Karpas-422 (cell line): Measurements from ENCODE around the gene SVBP. TPM values are rescaled to one million over a fixed set of nuclear protein-coding genes. Genes with fewer than 3 reads are reported as not detected.

Experiments used
- DNase-seq: peaks from one replicate; pipeline ENCODE4 v3.0.0-alpha.2; 2015
- H2AFZ ChIP-seq: fragments of 200-600 bp; sonication (generic); 2 replicates; pipeline ENCODE4 v1.6.1; 2014; ENCODE audit warnings: antibody characterized with exemption, low read length, mixed read lengths
- H3K27ac ChIP-seq: fragments of 200-600 bp; sonication (generic); 2 replicates; pipeline ENCODE4 v1.5.1; 2014; ENCODE audit warnings: mild to moderate bottlenecking, low read length, moderate library complexity
- H3K27me3 ChIP-seq: fragments of 200-600 bp; sonication (generic); 2 replicates; pipeline ENCODE4 v1.6.1; 2014; ENCODE audit warnings: low read length, mixed read lengths
- H3K36me3 ChIP-seq: fragments of 200-600 bp; sonication (generic); 2 replicates; pipeline ENCODE4 v1.6.1; 2014; ENCODE audit warnings: low read length, mixed read lengths; ENCODE audit not compliant: insufficient read depth
- H3K4me1 ChIP-seq: fragments of 200-600 bp; sonication (generic); 2 replicates; pipeline ENCODE4 v1.6.1; 2014; ENCODE audit warnings: mild to moderate bottlenecking, low read length, mixed read lengths
- H3K4me2 ChIP-seq: fragments of 200-600 bp; sonication (generic); 2 replicates; pipeline ENCODE4 v1.6.1; 2014; ENCODE audit warnings: low read length, low read depth, mild to moderate bottlenecking; ENCODE audit not compliant: poor library complexity, severe bottlenecking
- H3K4me3 ChIP-seq: fragments of 200-600 bp; sonication (generic); 2 replicates; pipeline ENCODE4 v1.5.1; 2014; ENCODE audit warnings: mild to moderate bottlenecking, antibody characterized with exemption, low read length, mixed read lengths
- H3K79me2 ChIP-seq: fragments of 200-600 bp; sonication (generic); 2 replicates; pipeline ENCODE4 v1.6.1; 2014; ENCODE audit warnings: mild to moderate bottlenecking, low read length, mixed read lengths
- H3K9ac ChIP-seq: fragments of 200-600 bp; sonication (generic); 2 replicates; pipeline ENCODE4 v1.6.0; 2014; ENCODE audit warnings: low read length
- H3K9me2 ChIP-seq: fragments of 200-600 bp; sonication (generic), shearing (Covaris generic); replicated peaks from 2 replicates; pipeline ENCODE4 v1.6.0; 2014; ENCODE audit warnings: mild to moderate bottlenecking, low read length, moderate library complexity; ENCODE audit not compliant: insufficient read depth
- H3K9me3 ChIP-seq: fragments of 300-700, 200-600 bp; sonication (generic); 2 replicates; pipeline ENCODE4 v1.6.1; 2014; ENCODE audit warnings: low read length, mixed read lengths
- H4K20me1 ChIP-seq: fragments of 200-600 bp; sonication (generic); 2 replicates; pipeline ENCODE4 v1.6.1; 2014; ENCODE audit warnings: mild to moderate bottlenecking, antibody characterized with exemption, low read length, low read depth; ENCODE audit not compliant: insufficient read depth
- total RNA-seq: library from RNA; depleted of rRNA; stranded (reverse); fragments of >200 nt; shearing (Covaris generic); gene quantifications from 2 replicates; pipeline ENCODE4 v1.2.3, GENCODE V29; 2014; ENCODE audit warnings: low replicate concordance; rRNA removed

SVBP gene
- total RNA-seq, 1 experiment from 2014 or later: 18.2 TPM

- no peaks in the 10 kb centered on the region; the same call in 1 of the 2 replicates for H3K36me3 ChIP-seq
- H3K9me2 ChIP-seq: no peaks in the 10 kb centered on the region
- H4K20me1 ChIP-seq: no peaks in the 10 kb centered on the region
- H3K9ac ChIP-seq: peak overlapping the region; percentile 90
- no peak for DNase-seq
- peaks cover 61% of the 10 kb centered on the region for H3K79me2 ChIP-seq
- H3K27me3 ChIP-seq: no peaks in the 10 kb centered on the region
- H3K4me2 ChIP-seq: peak overlapping the region; percentile 89
- H3K4me3 ChIP-seq: peak overlapping the region; percentile 92
- peaks cover 28% of the 10 kb centered on the region for H3K4me1 ChIP-seq
- H2AFZ ChIP-seq: no peak overlapping the region
- H3K9me3 ChIP-seq: no peaks in the 10 kb centered on the region
- H3K27ac ChIP-seq: no peak overlapping the region
Observed at GRCh38 chr1:42765269-42765668, 51.9 kb downstream of the SVBP start.

DNA sequence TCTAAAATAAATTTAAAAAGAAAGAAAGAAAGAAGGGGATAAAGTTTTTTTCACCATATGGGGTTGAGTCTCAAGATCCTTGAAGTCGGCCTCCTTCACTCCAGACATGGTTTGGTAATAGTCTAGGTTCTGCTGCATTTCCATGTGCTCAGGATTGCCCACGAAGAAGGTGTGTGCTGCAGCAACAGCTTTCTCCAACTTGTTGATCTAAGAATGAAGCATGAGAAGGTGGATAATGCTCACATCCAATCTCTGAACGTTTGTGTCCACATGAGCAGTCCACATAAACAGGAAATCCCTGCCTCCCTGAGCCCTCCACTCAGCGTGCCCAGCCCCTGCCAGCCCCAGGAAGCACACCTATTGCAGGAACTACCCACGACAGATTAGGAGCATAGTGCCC, 54.9 kb downstream of the SVBP start:
- no peaks in the 10 kb centered on the region for H4K20me1 ChIP-seq
- no peaks in the 10 kb centered on the region for H3K27me3 ChIP-seq
- H3K4me1 ChIP-seq: peaks cover 28% of the 10 kb centered on the region
- H2AFZ ChIP-seq: no peak overlapping the region
- H3K9ac ChIP-seq: no peak overlapping the region
- no peak overlapping the region for H3K27ac ChIP-seq
- H3K79me2 ChIP-seq: peaks cover 32% of the 10 kb centered on the region
- no peak for DNase-seq
- H3K36me3 ChIP-seq: peaks cover 6% of the 10 kb centered on the region; the same call in 1 of the 2 replicates
- H3K4me3 ChIP-seq: no peak overlapping the region
- H3K9me2 ChIP-seq: no peaks in the 10 kb centered on the region
- no peak overlapping the region for H3K4me2 ChIP-seq
- no peaks in the 10 kb centered on the region for H3K9me3 ChIP-seq

DNA sequence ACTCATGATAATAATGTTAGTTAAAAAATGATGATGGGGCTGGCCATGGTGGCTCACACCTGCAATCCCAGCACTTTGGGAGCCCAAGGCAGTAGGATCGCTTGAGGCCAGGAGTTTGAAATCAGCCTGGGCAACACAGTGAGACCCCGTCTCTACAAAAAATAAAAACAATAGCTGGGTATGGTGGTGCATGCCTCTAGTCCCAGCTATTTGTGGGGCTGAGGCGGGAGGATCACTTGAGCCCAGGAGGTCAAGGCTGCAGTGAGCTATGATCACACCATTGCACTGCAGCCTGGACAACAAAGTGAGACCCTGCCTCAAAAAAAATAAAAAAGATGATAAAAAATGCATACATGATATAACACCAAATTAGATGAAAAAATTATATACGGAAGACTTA, 55.6 kb downstream of the SVBP start:
- no peak overlapping the region for H2AFZ ChIP-seq
- H3K9me2 ChIP-seq: no peaks in the 10 kb centered on the region
- H3K4me3 ChIP-seq: no peak overlapping the region
- no peaks in the 10 kb centered on the region for H3K9me3 ChIP-seq
- H3K4me2 ChIP-seq: no peak overlapping the region
- H3K27ac ChIP-seq: no peak overlapping the region
- no peak overlapping the region for H3K9ac ChIP-seq
- H3K4me1 ChIP-seq: peaks cover 28% of the 10 kb centered on the region
- peaks cover 6% of the 10 kb centered on the region; the same call in 1 of the 2 replicates for H3K36me3 ChIP-seq
- H4K20me1 ChIP-seq: no peaks in the 10 kb centered on the region
- H3K79me2 ChIP-seq: peaks cover 30% of the 10 kb centered on the region
- no peaks in the 10 kb centered on the region for H3K27me3 ChIP-seq
- no peak for DNase-seq

- no peak overlapping the region for H3K4me2 ChIP-seq
Observed at GRCh38 chr1:42759114-42759513, 58.1 kb downstream of the SVBP start.

GRCh38 chr1:42758641-42759040, 58.6 kb downstream of the SVBP start:
- Histone ChIP-seq H3K9ac (no peak overlapping the region), H3K9me2 (no peaks in the 10 kb centered on the region), H3K4me2 (no peak overlapping the region), H3K4me3 (no peak overlapping the region), H3K27me3 (no peaks in the 10 kb centered on the region), H2AFZ (no peak overlapping the region), H4K20me1 (no peaks in the 10 kb centered on the region), H3K9me3 (no peaks in the 10 kb centered on the region), H3K4me1 (peaks cover 12% of the 10 kb centered on the region), H3K36me3 (peaks cover 12% of the 10 kb centered on the region; the same call in 1 of the 2 replicates), H3K79me2 (peaks cover 5% of the 10 kb centered on the region), H3K27ac (peak overlapping the region; percentile 50)
- DNase-seq: peak; percentile 62

More at GRCh38 chr1:42759114-42759513, 58.1 kb downstream of the SVBP start:
- Histone ChIP-seq H3K9me3 (no peaks in the 10 kb centered on the region), H3K9me2 (no peaks in the 10 kb centered on the region), H3K9ac (no peak overlapping the region), H3K27ac (peak overlapping the region; percentile 50), H3K79me2 (peaks cover 7% of the 10 kb centered on the region), H3K27me3 (no peaks in the 10 kb centered on the region), H2AFZ (no peak overlapping the region), H3K36me3 (peaks cover 12% of the 10 kb centered on the region; the same call in 1 of the 2 replicates), H4K20me1 (no peaks in the 10 kb centered on the region), H3K4me3 (no peak overlapping the region), H3K4me1 (peaks cover 12% of the 10 kb centered on the region)
- DNase-seq: no peak

DNA sequence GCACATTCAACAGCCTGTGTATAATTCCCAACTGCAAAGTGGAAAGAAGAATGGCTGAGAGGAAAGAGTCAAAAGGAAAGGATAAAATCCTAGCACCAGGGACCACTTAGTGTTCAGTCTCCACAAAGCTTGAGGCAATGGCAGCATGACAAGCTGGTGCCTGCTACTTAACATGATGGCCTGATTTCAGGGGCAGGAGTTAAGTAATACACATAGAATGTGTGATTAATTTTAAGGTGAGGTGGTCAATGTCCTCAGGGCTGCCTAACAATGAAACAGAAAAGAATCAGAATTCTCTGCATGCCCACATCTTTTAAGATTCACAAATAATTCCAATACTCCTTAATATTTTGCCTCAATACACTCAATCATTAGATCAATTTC, 59.3 kb downstream of the SVBP start:
- H3K79me2 ChIP-seq: 0 out of 2 replicates have a peak, but pooled peaks cover 3% of the 10 kb centered on the region
- H3K4me2 ChIP-seq: no peak overlapping the region
- H3K4me1 ChIP-seq: peaks cover 18% of the 10 kb centered on the region
- no peak overlapping the region for H3K4me3 ChIP-seq
- no peak for DNase-seq
- H3K9me3 ChIP-seq: no peaks in the 10 kb centered on the region
- peaks cover 16% of the 10 kb centered on the region; the same call in 1 of the 2 replicates for H3K36me3 ChIP-seq
- no peak overlapping the region for H3K9ac ChIP-seq
- no peaks in the 10 kb centered on the region for H3K27me3 ChIP-seq
- no peak overlapping the region for H2AFZ ChIP-seq
- no peak overlapping the region for H3K27ac ChIP-seq
- H3K9me2 ChIP-seq: no peaks in the 10 kb centered on the region
- no peaks in the 10 kb centered on the region for H4K20me1 ChIP-seq

Other genes starting within 250 kb of the SVBP start
- 42.1 and 53.0 TPM in 2 replicates for gene PPIH, start 159.0 kb downstream of the SVBP start, total RNA-seq
- 652 and 1,200 TPM in 2 replicates for gene YBX1, start 135.0 kb downstream of the SVBP start, total RNA-seq
- not detected in 2 replicates for gene CLDN19, start 77.2 kb downstream of the SVBP start, total RNA-seq
- gene P3H1, start 50.4 kb downstream of the SVBP start, total RNA-seq: 18.1 and 49.1 TPM in 2 replicates
- 5.5 and 12.2 TPM in 2 replicates for gene C1orf50, start 50.1 kb downstream of the SVBP start, total RNA-seq
- gene TMEM269, start 32.4 kb downstream of the SVBP start, total RNA-seq: not detected in 2 replicates
- gene ERMAP, start 275 bp downstream of the SVBP start, total RNA-seq: 0.54 and 1.6 TPM in 2 replicates
- gene ZNF691, start 29.2 kb upstream of the SVBP start, total RNA-seq: 15.4 and 18.3 TPM in 2 replicates
- 72.2 and 83.8 TPM in 2 replicates for gene SLC2A1, start 141.5 kb upstream of the SVBP start, total RNA-seq